Brain microvascular endothelial cell (primary cell): ENCODE measurements around the gene TMEM198.

ENCODE experiments used
- DNase-seq: peaks from one replicate; pipeline ENCODE4 v3.0.0-alpha.2; 2020
- H3K27ac ChIP-seq: fragments of 250-450 bp; sonication (Bioruptor Pico); 2 replicates; pipeline ENCODE4 v1.5.1; 2020; ENCODE audit warnings: mild to moderate bottlenecking, moderate library complexity
- H3K27me3 ChIP-seq: fragments of 250-450 bp; sonication (Bioruptor Pico); replicated peaks from 2 replicates; pipeline ENCODE4 v1.5.1; 2020; ENCODE audit warnings: mild to moderate bottlenecking
- H3K36me3 ChIP-seq: fragments of 250-450 bp; sonication (Bioruptor Pico); replicated peaks from 2 replicates; pipeline ENCODE4 v1.5.1; 2020; ENCODE audit warnings: mild to moderate bottlenecking
- H3K4me3 ChIP-seq: 2 replicates; pipeline ENCODE4 v1.5.1; 2011; ENCODE audit warnings: low read depth, mild to moderate bottlenecking, control low read depth, low read length, moderate library complexity
- CTCF ChIP-seq: IDR thresholded peaks from 2 replicates; pipeline ENCODE4 v1.5.1; 2011; ENCODE audit warnings: low read depth, mild to moderate bottlenecking, moderate library complexity, low read length, control low read depth, inconsistent platforms; ENCODE audit errors: missing control alignments
- in situ Hi-C: cut with HindIII; loops from 2 replicates; pipeline ENCODE4 v1.10.0; 2017; ENCODE audit warnings: low sequenced_read_pairs, low pct_ligation_motif_present

TMEM198 gene

GRCh38 chr2:219562049-219563020 is 18.5 kb downstream of the TMEM198 start:
- no peaks in the 10 kb centered on the region for H3K36me3 ChIP-seq
- H3K27ac ChIP-seq: no peak overlapping the region
- DNase-seq: no peak
- H3K27me3 ChIP-seq: no peaks in the 10 kb centered on the region
- in situ Hi-C loops: no loop called here
- H3K4me3 ChIP-seq: no peak overlapping the region
- TF ChIP-seq CTCF: no peak

- H3K27me3 ChIP-seq: no peaks in the 10 kb centered on the region
- no peak for DNase-seq
- TF ChIP-seq CTCF: no peak
- in situ Hi-C loops: no loop called here
- H3K36me3 ChIP-seq: no peaks in the 10 kb centered on the region
- no peak overlapping the region for H3K27ac ChIP-seq
- H3K4me3 ChIP-seq: no peak overlapping the region
Measured at GRCh38 chr2:219563271-219563928, 19.6 kb downstream of the TMEM198 start.

GRCh38 chr2:219565130-219566080 is 21.6 kb downstream of the TMEM198 start:
- in situ Hi-C loops: no loop called here
- no peaks in the 10 kb centered on the region for H3K36me3 ChIP-seq
- no peak for DNase-seq
- H3K27me3 ChIP-seq: no peaks in the 10 kb centered on the region
- H3K4me3 ChIP-seq: no peak overlapping the region
- TF ChIP-seq CTCF: no peak
- H3K27ac ChIP-seq: no peak overlapping the region

GRCh38 chr2:219566640-219567039 is 22.8 kb downstream of the TMEM198 start:
- Histone ChIP-seq H3K4me3 (no peak overlapping the region), H3K27ac (no peak overlapping the region), H3K36me3 (no peaks in the 10 kb centered on the region), H3K27me3 (no peaks in the 10 kb centered on the region)
- in situ Hi-C loops: no loop called here
- no peak for TF ChIP-seq CTCF
- DNase-seq: no peak

- in situ Hi-C loops: no loop called here
- H3K36me3 ChIP-seq: no peaks in the 10 kb centered on the region
- DNase-seq: no peak
- no peaks in the 10 kb centered on the region for H3K27me3 ChIP-seq
- no peak for TF ChIP-seq CTCF
- H3K4me3 ChIP-seq: no peak overlapping the region
- H3K27ac ChIP-seq: no peak overlapping the region
Measured at GRCh38 chr2:219567131-219567530, 23.3 kb downstream of the TMEM198 start.
